ENCODE data around the gene RPS6KL1. TPM values are rescaled to one million over a fixed set of nuclear protein-coding genes. Genes with fewer than 3 reads are reported as not detected.

The RPS6KL1 gene
- total and polyA plus RNA-seq, 11 donors, result 8.3 to 26.8 (median 17.8) TPM

- H3K27me3 ChIP-seq, result no peaks in the 10 kb centered on the region
- no peaks in the 10 kb centered on the region for H3K36me3 ChIP-seq
- H3K9me3 ChIP-seq, result no peaks in the 10 kb centered on the region
- no peak for TF ChIP-seq POLR2A (IDR thresholded peaks at IDR 0.05)
- no peak for TF ChIP-seq CTCF (IDR thresholded peaks at IDR 0.05)
- 40 to 57% (median 51%) methylated on average over 5 of the region's 5 CpGs for WGBS, 4 donors
- DNase-seq, result peak in 1 of 5 donors; percentile 66
- intact Hi-C loops (cut with DNase I), result loop anchor here in 1 of 10 donors (10.0 kb wide), 1 partner anchor 437 kb away; no protein-coding TSS in a partner anchor
- ATAC-seq, result peak; percentile 19 to 72 (median 54)
- peaks cover 0 to 23% (median 0%) of the 10 kb centered on the region in 12 donors for H3K4me1 ChIP-seq
- peak overlapping the region in 1 of 12 donors; percentile 34 for H3K27ac ChIP-seq
- no peak overlapping the region for H3K4me3 ChIP-seq
Measured at GRCh38 chr14:74867673-74868072, 55.4 kb downstream of the RPS6KL1 start.

- ATAC-seq, result no peak
- Histone ChIP-seq H3K4me1 (peaks cover 0 to 23% (median 0%) of the 10 kb centered on the region in 12 donors), H3K9me3 (no peaks in the 10 kb centered on the region), H3K36me3 (no peaks in the 10 kb centered on the region), H3K4me3 (no peak overlapping the region), H3K27me3 (no peaks in the 10 kb centered on the region), H3K27ac (no peak overlapping the region)
- TF ChIP-seq CTCF (IDR thresholded peaks at IDR 0.05), result no peak
- TF ChIP-seq POLR2A (IDR thresholded peaks at IDR 0.05), result no peak
- intact Hi-C loops (cut with DNase I), result loop anchor here in 1 of 10 donors (10.0 kb wide), 1 partner anchor 438 kb away; no protein-coding TSS in a partner anchor
- WGBS, 4 donors, result 74 to 80% (median 77%) methylated on average over 3 of the region's 3 CpGs
- DNase-seq, result no peak
Measured at GRCh38 chr14:74866708-74867389, 56.2 kb downstream of the RPS6KL1 start.

- Histone ChIP-seq H3K4me3 (no peak overlapping the region), H3K36me3 (no peaks in the 10 kb centered on the region), H3K9me3 (no peaks in the 10 kb centered on the region), H3K27me3 (no peaks in the 10 kb centered on the region), H3K4me1 (peaks cover 0 to 31% (median 9%) of the 10 kb centered on the region in 12 donors), H3K27ac (no peak overlapping the region)
- intact Hi-C loops (cut with DNase I), result loop anchor here in 1 of 10 donors (10.0 kb wide), 1 partner anchor 440 kb away; no protein-coding TSS in a partner anchor
- no peak for ATAC-seq
- DNase-seq, result no peak
- no peak for TF ChIP-seq POLR2A (IDR thresholded peaks at IDR 0.05)
- TF ChIP-seq CTCF (IDR thresholded peaks at IDR 0.05), result no peak
- WGBS, 4 donors, result 95 to 97% (median 96%) methylated on average over 5 of the region's 5 CpGs
Measured at GRCh38 chr14:74865156-74865555, 57.9 kb downstream of the RPS6KL1 start.

GRCh38 chr14:74864198-74864597, 58.9 kb downstream of the RPS6KL1 start:
- DNase-seq (no peak), ATAC-seq (no peak)
- no peaks in the 10 kb centered on the region for H3K27me3 ChIP-seq
- WGBS, 4 donors, result 86 to 91% (median 89%) methylated on average over 9 of the region's 9 CpGs
- H3K4me3 ChIP-seq, result no peak overlapping the region
- no peak for TF ChIP-seq CTCF (IDR thresholded peaks at IDR 0.05)
- no peak for TF ChIP-seq POLR2A (IDR thresholded peaks at IDR 0.05)
- no peaks in the 10 kb centered on the region for H3K9me3 ChIP-seq
- peaks cover 0 to 31% (median 9%) of the 10 kb centered on the region in 12 donors for H3K4me1 ChIP-seq
- no peaks in the 10 kb centered on the region for H3K36me3 ChIP-seq
- no peak overlapping the region for H3K27ac ChIP-seq
- intact Hi-C loops (cut with DNase I), result loop anchor here in 6 of 10 donors (5.0 to 10.0 kb wide), 3 partner anchors 43 to 441 kb away; no protein-coding TSS in a partner anchor

All from heart left ventricle (tissue), 16 donors.